CD14-positive monocyte (primary cell): ENCODE measurements around the gene PEX26. TPM values are rescaled to one million over a fixed set of nuclear protein-coding genes. Genes with fewer than 3 reads are reported as not detected.

ENCODE experiments used
- DNase-seq, 3 donors: peaks; one replicate each; pipeline ENCODE4 v3.0.0-alpha.2; 2011 to 2022
- H2AFZ ChIP-seq: 2 replicates; pipeline ENCODE4 v1.6.0; 2012; ENCODE audit warnings: mild to moderate bottlenecking, low read depth, low read length, inconsistent platforms; ENCODE audit not compliant: insufficient read depth, poor library complexity, severe bottlenecking
- H3K27ac ChIP-seq, 2 donors: 1 replicate in 1 of 2; 2 replicates in 1 of 2; pipeline ENCODE4 v1.5.1; 2012 to 2013; ENCODE audit warnings: low read length in 2 of 2, control low read depth in 1 of 2, inconsistent platforms in 1 of 2, low read depth in 1 of 2, mild to moderate bottlenecking in 1 of 2
- H3K27me3 ChIP-seq, 2 donors: one replicate each; pipeline versions ENCODE4 v1.6.0 to v1.6.1; 2011 to 2013; ENCODE audit warnings: low read length in 2 of 2; ENCODE audit not compliant: control insufficient read depth in 2 of 2, insufficient read depth in 2 of 2
- H3K36me3 ChIP-seq, 2 donors: replicated peaks in 1 of 2; 1 replicate in 1 of 2; 2 replicates in 1 of 2; pipeline versions ENCODE4 v1.5.1 to v1.6.1; 2012 to 2013; ENCODE audit warnings: low read length in 2 of 2, control low read depth in 1 of 2, inconsistent platforms in 1 of 2, mild to moderate bottlenecking in 1 of 2; ENCODE audit not compliant: insufficient read depth in 2 of 2, control insufficient read depth in 1 of 2
- H3K4me1 ChIP-seq, 2 donors: 1 replicate in 1 of 2; 2 replicates in 1 of 2; pipeline versions ENCODE4 v1.5.1 to v1.6.1; 2012 to 2013; ENCODE audit warnings: low read length in 2 of 2, control low read depth in 1 of 2, inconsistent platforms in 1 of 2, mild to moderate bottlenecking in 1 of 2, moderate library complexity in 1 of 2; ENCODE audit not compliant: insufficient read depth in 2 of 2, control insufficient read depth in 1 of 2
- H3K4me2 ChIP-seq: replicated peaks from 2 replicates; pipeline ENCODE3; 2012; ENCODE audit warnings: low read length, moderate library complexity, mild to moderate bottlenecking; ENCODE audit not compliant: poor library complexity, severe bottlenecking; ENCODE audit errors: extremely low read depth
- H3K4me3 ChIP-seq, 3 experiments: fragments of 200-600 bp in 1 of 3; sonication (generic) in 1 of 3; replicated peaks in 1 of 3; 1 replicate in 2 of 3; 2 replicates in 1 of 3; pipeline ENCODE4 v1.5.1; 2011 to 2013; ENCODE audit warnings: low read length in 3 of 3, mild to moderate bottlenecking in 3 of 3, control low read depth in 2 of 3, low read depth in 2 of 3, inconsistent platforms in 1 of 3, moderate library complexity in 1 of 3
- H3K79me2 ChIP-seq: 2 replicates; pipeline ENCODE4 v1.6.0; 2012; ENCODE audit warnings: mild to moderate bottlenecking, control low read depth, inconsistent platforms, low read length, moderate library complexity; ENCODE audit not compliant: insufficient read depth
- H3K9ac ChIP-seq: 2 replicates; pipeline ENCODE4 v1.6.0; 2017; ENCODE audit warnings: low read length, mild to moderate bottlenecking; ENCODE audit not compliant: insufficient read depth, poor library complexity, severe bottlenecking
- H3K9me3 ChIP-seq, 2 donors: replicated peaks in 1 of 2; 1 replicate in 1 of 2; 2 replicates in 1 of 2; pipeline versions ENCODE4 v1.5.1 to v1.6.1; 2012 to 2013; ENCODE audit warnings: low read length in 2 of 2, control low read depth in 1 of 2; ENCODE audit not compliant: control insufficient read depth in 1 of 2, insufficient read depth in 1 of 2
- H4K20me1 ChIP-seq: 2 replicates; pipeline ENCODE4 v1.6.0; 2012; ENCODE audit warnings: mild to moderate bottlenecking, low read length, control low read depth, moderate library complexity; ENCODE audit not compliant: insufficient read depth
- H3K27ac Mint-ChIP-seq, 7 donors: one replicate each; pipeline ENCODE4 v1.8.0; 2020; ENCODE audit warnings: mild to moderate bottlenecking in 7 of 7, mixed read lengths in 7 of 7, moderate library complexity in 6 of 7, inconsistent platforms in 2 of 7
- H3K27me3 Mint-ChIP-seq, 3 donors: one replicate each; pipeline ENCODE4 v1.8.0; 2021 to 2022; ENCODE audit warnings: low read depth in 3 of 3, mild to moderate bottlenecking in 3 of 3, mixed read lengths in 3 of 3, moderate library complexity in 3 of 3, inconsistent platforms in 1 of 3
- H3K36me3 Mint-ChIP-seq, 2 donors: one replicate each; pipeline ENCODE4 v1.8.0; 2020; ENCODE audit warnings: mixed read lengths in 2 of 2, inconsistent platforms in 1 of 2, mild to moderate bottlenecking in 1 of 2
- H3K4me1 Mint-ChIP-seq: one replicate; pipeline ENCODE4 v1.8.0; 2020; ENCODE audit warnings: mild to moderate bottlenecking, mixed read lengths
- H3K4me3 Mint-ChIP-seq, 2 donors: one replicate each; pipeline ENCODE4 v1.8.0; 2020; ENCODE audit warnings: mild to moderate bottlenecking in 2 of 2, mixed read lengths in 2 of 2, moderate library complexity in 1 of 2
- H3K9me3 Mint-ChIP-seq, 7 donors: one replicate each; pipeline ENCODE4 v1.8.0; 2020 to 2022; ENCODE audit warnings: mixed read lengths in 7 of 7, mild to moderate bottlenecking in 6 of 7, moderate library complexity in 6 of 7, inconsistent platforms in 2 of 7
- CTCF ChIP-seq: fragments of 200-600 bp; IDR thresholded peaks from one replicate; pipeline ENCODE4 v1.8.0; 2022; ENCODE audit warnings: antibody characterized with exemption, mild to moderate bottlenecking
- WGBS: methylation state at CpG from one replicate; pipeline ENCODE4 v1.1.5; 2013; ENCODE audit warnings: missing lambda C conversion rate; ENCODE audit not compliant: insufficient coverage; 5-methylcytosine and 5-hydroxymethylcytosine counted together
- intact Hi-C, 2 donors: fragments of 100-400 bp; cut with micrococcal nuclease; formaldehyde crosslinking; loops; one replicate each; pipeline versions ENCODE4 v1.15.0 to v1.15.1; 2023
- polyA plus RNA-seq, 3 donors: library from polyadenylated mRNA; depleted of rRNA in 1 of 3; unstranded in 2 of 3; stranded (reverse) in 1 of 3; fragments of 300-500 nt in 2 of 3; fragments of >200 nt in 1 of 3; fragmentation: Illumina TruSeq in 2 of 3; gene quantifications; 1 replicate in 2 of 3; 2 replicates in 1 of 3; pipeline ENCODE4 v1.2.3, GENCODE V29; 2012 to 2021

Gene PEX26
- polyA plus RNA-seq, 3 donors = 3.4 to 8.6 (median 3.7) TPM

- peaks cover 0 to 9% of the 10 kb centered on the region in 2 donors for H3K27me3 ChIP-seq
- no peaks in the 10 kb centered on the region for H3K9me3 Mint-ChIP-seq
Observed at GRCh38 chr22:18120857-18121256, 43.1 kb downstream of the PEX26 start.

GRCh38 chr22:18121506-18121905, 43.7 kb downstream of the PEX26 start:
- Mint-ChIP-seq H3K4me3 (peak overlapping the region in 1 of 2 donors; percentile 15), H3K9me3 (no peaks in the 10 kb centered on the region), H3K27me3 (peaks cover 10 to 29% (median 25%) of the 10 kb centered on the region in 3 donors), H3K27ac (no peak overlapping the region), H3K4me1 (peaks cover 14% of the 10 kb centered on the region), H3K36me3 (peaks cover under 1 to 2% of the 10 kb centered on the region in 2 donors)
- no peak for TF ChIP-seq CTCF
- 92% methylated on average over 6 of the region's 13 CpGs for WGBS
- H3K4me1 ChIP-seq = no peaks in the 10 kb centered on the region
- H3K79me2 ChIP-seq = no peaks in the 10 kb centered on the region
- no peaks in the 10 kb centered on the region for H3K36me3 ChIP-seq
- H3K27ac ChIP-seq = no peak overlapping the region
- DNase-seq = no peak
- H2AFZ ChIP-seq = no peak overlapping the region
- H3K4me3 ChIP-seq = no peak overlapping the region
- no peaks in the 10 kb centered on the region for H4K20me1 ChIP-seq
- H3K27me3 ChIP-seq = peaks cover 0 to 4% of the 10 kb centered on the region in 2 donors
- H3K4me2 ChIP-seq = no peak overlapping the region
- no peaks in the 10 kb centered on the region for H3K9me3 ChIP-seq
- H3K9ac ChIP-seq = no peak overlapping the region
- intact Hi-C loops = no loop called here

More at GRCh38 chr22:18120857-18121256, 43.1 kb downstream of the PEX26 start:
- Mint-ChIP-seq H3K4me3 (no peak overlapping the region), H3K27me3 (peaks cover 15 to 36% (median 31%) of the 10 kb centered on the region in 3 donors), H3K27ac (no peak overlapping the region), H3K4me1 (peaks cover 16% of the 10 kb centered on the region), H3K36me3 (no peaks in the 10 kb centered on the region)
- Histone ChIP-seq H3K79me2 (no peaks in the 10 kb centered on the region), H3K27ac (no peak overlapping the region), H3K4me3 (no peak overlapping the region), H3K4me1 (no peaks in the 10 kb centered on the region), H2AFZ (no peak overlapping the region), H4K20me1 (no peaks in the 10 kb centered on the region), H3K36me3 (no peaks in the 10 kb centered on the region), H3K4me2 (no peak overlapping the region), H3K9me3 (no peaks in the 10 kb centered on the region), H3K9ac (no peak overlapping the region)
- no peak for TF ChIP-seq CTCF
- 100% methylated on average over 1 of the region's 4 CpGs for WGBS
- no peak for DNase-seq
- intact Hi-C loops = no loop called here
